Hindlimb muscle (tissue), 1 donor: ENCODE data around the gene CLMN. TPM values are rescaled to one million over a fixed set of nuclear protein-coding genes. Genes with fewer than 3 reads are reported as not detected.
"Not testable (repeated sequence)": the region's sequence is repeated elsewhere in the genome, so short reads cannot be mapped to it uniquely, and the experiment has no call there.

Experiments
- DNase-seq: peaks from one replicate; pipeline ENCODE4 v3.0.0-alpha.2; 2013
- polyA plus RNA-seq: library from polyadenylated mRNA; unstranded; fragments of 120-200 nt; gene quantifications from one replicate; pipeline ENCODE4 v1.2.1, GENCODE V29; 2013; ENCODE audit not compliant: insufficient read length

CLMN gene
- polyA plus RNA-seq, 1 donor, result 3.1 TPM

- DNase-seq, result no peak
These were observed 103.7 kb downstream of the CLMN start for GRCh38 chr14:95216008-95216407.

- no peak for DNase-seq
These were observed 104.5 kb downstream of the CLMN start for GRCh38 chr14:95215094-95215725.

GRCh38 chr14:95213774-95214173 lies 105.9 kb downstream of the CLMN start:
- DNase-seq, result no peak

- DNase-seq, result no peak
These were observed 107.8 kb downstream of the CLMN start for GRCh38 chr14:95211721-95212504.

- no peak for DNase-seq
These were observed 109.0 kb downstream of the CLMN start for GRCh38 chr14:95210699-95211098.

GRCh38 chr14:95208598-95208997 lies 111.1 kb downstream of the CLMN start:
- no peak for DNase-seq

- DNase-seq, result no peak
These were observed 112.1 kb downstream of the CLMN start for GRCh38 chr14:95207475-95208233.

GRCh38 chr14:95206534-95206933 lies 113.2 kb downstream of the CLMN start:
- DNase-seq, result no peak

GRCh38 chr14:95204705-95205104 lies 115.0 kb downstream of the CLMN start:
- no peak for DNase-seq

GRCh38 chr14:95201745-95202144 lies 118.0 kb downstream of the CLMN start:
- not testable (repeated sequence) for DNase-seq

GRCh38 chr14:95200404-95200803 lies 119.3 kb downstream of the CLMN start:
- DNase-seq, result no peak

- no peak for DNase-seq
These were observed 120.3 kb downstream of the CLMN start for GRCh38 chr14:95199298-95199983.

GRCh38 chr14:95198320-95198719 lies 121.4 kb downstream of the CLMN start:
- DNase-seq, result no peak

- DNase-seq, result no peak
These were observed 122.2 kb downstream of the CLMN start for GRCh38 chr14:95197551-95197950.

- no peak for DNase-seq
These were observed 122.7 kb downstream of the CLMN start for GRCh38 chr14:95196826-95197545.

GRCh38 chr14:95196268-95196667 lies 123.4 kb downstream of the CLMN start:
- no peak for DNase-seq

GRCh38 chr14:95195031-95195430 lies 124.7 kb downstream of the CLMN start:
- DNase-seq, result no peak

GRCh38 chr14:95193081-95193480 lies 126.6 kb downstream of the CLMN start:
- no peak for DNase-seq

- DNase-seq, result no peak
These were observed 127.4 kb downstream of the CLMN start for GRCh38 chr14:95192311-95192710.

- DNase-seq, result no peak
These were observed 128.1 kb downstream of the CLMN start for GRCh38 chr14:95191445-95192199.

- DNase-seq, result no peak
These were observed 128.9 kb downstream of the CLMN start for GRCh38 chr14:95190857-95191256.
